MM.1S (cell line): ENCODE results near the gene CDK9.

ENCODE experiments used
- CTCF ChIP-seq: fragments of 300-600 bp; sonication (generic); IDR thresholded peaks from 2 replicates; pipeline ENCODE4 v1.5.1; 2016; ENCODE audit warnings: antibody characterized with exemption, low read length, mixed read lengths
- EZH2 ChIP-seq: fragments of 300-600 bp; sonication (generic); optimal IDR thresholded peaks from 2 replicates; pipeline ENCODE3; 2017; ENCODE audit warnings: low read depth, mild to moderate bottlenecking, antibody characterized with exemption, low read length, mixed read lengths
- EZH2phosphoT487 ChIP-seq: fragments of 300-600 bp; sonication (generic); IDR thresholded peaks from 2 replicates; pipeline ENCODE4 v1.6.1; 2018; ENCODE audit warnings: antibody characterized with exemption, low read length

- TF ChIP-seq EZH2phosphoT487 (no peak), CTCF (no peak), EZH2 (no peak)
These were observed 36.6 kb upstream of the CDK9 start for GRCh38 chr9:127749090-127749787.
